Suprapubic skin (tissue), 4 donors: ENCODE measurements around the gene TOR3A.

Experiments
- CTCF ChIP-seq, 2 donors: fragments of 200-600 bp in 1 of 2; fragments of 450-650 bp in 1 of 2; sonication (generic) in 1 of 2; IDR thresholded peaks; one replicate each; pipeline ENCODE4 v1.5.1; 2016 to 2019; ENCODE audit warnings: antibody characterized with exemption in 2 of 2, mild to moderate bottlenecking in 1 of 2, moderate library complexity in 1 of 2
- EP300 ChIP-seq: sonication (generic); formaldehyde crosslinking; IDR thresholded peaks from one replicate; pipeline ENCODE4 v1.6.1; 2017; ENCODE audit warnings: antibody characterized with exemption
- POLR2A ChIP-seq, 2 donors: fragments of 450-650 bp; IDR thresholded peaks; one replicate each; pipeline ENCODE4 v1.6.1; 2017; ENCODE audit warnings: antibody characterized with exemption in 2 of 2, mild to moderate bottlenecking in 2 of 2, moderate library complexity in 2 of 2
- POLR2AphosphoS5 ChIP-seq, 3 donors: sonication (generic); formaldehyde crosslinking; IDR thresholded peaks; one replicate each; pipeline ENCODE4 v1.6.1; 2017; ENCODE audit warnings: antibody characterized with exemption in 3 of 3

GRCh38 chr1:179082333-179082998, 596 bp downstream of the TOR3A start:
- no peak for TF ChIP-seq CTCF (IDR thresholded peaks at IDR 0.05)
- no peak for TF ChIP-seq POLR2A (IDR thresholded peaks at IDR 0.05)
- no peak for TF ChIP-seq POLR2AphosphoS5 (IDR thresholded peaks at IDR 0.05)
- no peak for TF ChIP-seq EP300
